Measurements from ENCODE around the gene COX8C.
"Not testable (repeated sequence)": the region's sequence is repeated elsewhere in the genome, so short reads cannot be mapped to it uniquely, and the experiment has no call there.

COX8C gene

GRCh38 chr14:93375673-93376156, 28.7 kb downstream of the COX8C start:
- no peak for DNase-seq

- no peak for DNase-seq
These were observed 32.8 kb downstream of the COX8C start for GRCh38 chr14:93379831-93380230.

GRCh38 chr14:93381644-93382043, 34.7 kb downstream of the COX8C start:
- no peak for DNase-seq

- DNase-seq, result not testable (repeated sequence)
These were observed 37.3 kb downstream of the COX8C start for GRCh38 chr14:93384256-93384655.

GRCh38 chr14:93395231-93395630, 48.2 kb downstream of the COX8C start:
- DNase-seq, result no peak

GRCh38 chr14:93396456-93396855, 49.5 kb downstream of the COX8C start:
- no peak for DNase-seq

All from NCI-H226 (cell line).